Astrocyte of the cerebellum (primary cell): ENCODE measurements around the gene ZFAND3.

Source experiments
- DNase-seq: peaks from one replicate; pipeline ENCODE4 v3.0.0-alpha.2; 2011; ENCODE audit warnings: low read depth
- H3K4me3 ChIP-seq: 2 replicates; pipeline ENCODE4 v1.5.1; 2011; ENCODE audit warnings: mild to moderate bottlenecking, low read depth, low read length, moderate library complexity
- in situ Hi-C: cut with HindIII; loops from 2 replicates; pipeline ENCODE4 v1.10.0; 2017; ENCODE audit warnings: low sequenced_read_pairs
- TF ChIP-seq, protein P1 (sequence below): IDR thresholded peaks from 2 replicates; pipeline ENCODE4 v1.5.1; 2012; ENCODE audit warnings: low read length, low read depth, moderate library complexity, mild to moderate bottlenecking; ENCODE audit errors: missing control alignments

Gene ZFAND3

DNA sequence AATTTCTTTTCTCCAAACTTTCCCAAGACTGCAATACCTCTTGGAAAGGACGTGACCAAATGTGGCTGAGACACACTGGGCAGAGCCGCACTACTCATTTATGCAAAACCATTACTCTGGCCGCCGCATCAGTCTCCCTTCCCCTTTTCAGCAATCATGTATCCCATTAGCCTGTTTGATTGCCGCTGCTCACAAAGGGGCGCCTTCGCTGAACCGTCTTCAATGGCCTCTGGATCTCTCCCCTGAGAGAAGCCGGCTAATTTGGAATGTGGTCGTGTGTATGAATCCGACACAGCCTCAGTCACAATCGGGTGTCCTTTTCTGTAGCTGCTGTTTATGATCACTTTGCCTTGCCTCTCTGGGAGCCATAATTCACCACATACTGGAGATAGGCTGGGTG is 361.1 kb downstream of the ZFAND3 start:
- TF ChIP-seq, protein P1, sequence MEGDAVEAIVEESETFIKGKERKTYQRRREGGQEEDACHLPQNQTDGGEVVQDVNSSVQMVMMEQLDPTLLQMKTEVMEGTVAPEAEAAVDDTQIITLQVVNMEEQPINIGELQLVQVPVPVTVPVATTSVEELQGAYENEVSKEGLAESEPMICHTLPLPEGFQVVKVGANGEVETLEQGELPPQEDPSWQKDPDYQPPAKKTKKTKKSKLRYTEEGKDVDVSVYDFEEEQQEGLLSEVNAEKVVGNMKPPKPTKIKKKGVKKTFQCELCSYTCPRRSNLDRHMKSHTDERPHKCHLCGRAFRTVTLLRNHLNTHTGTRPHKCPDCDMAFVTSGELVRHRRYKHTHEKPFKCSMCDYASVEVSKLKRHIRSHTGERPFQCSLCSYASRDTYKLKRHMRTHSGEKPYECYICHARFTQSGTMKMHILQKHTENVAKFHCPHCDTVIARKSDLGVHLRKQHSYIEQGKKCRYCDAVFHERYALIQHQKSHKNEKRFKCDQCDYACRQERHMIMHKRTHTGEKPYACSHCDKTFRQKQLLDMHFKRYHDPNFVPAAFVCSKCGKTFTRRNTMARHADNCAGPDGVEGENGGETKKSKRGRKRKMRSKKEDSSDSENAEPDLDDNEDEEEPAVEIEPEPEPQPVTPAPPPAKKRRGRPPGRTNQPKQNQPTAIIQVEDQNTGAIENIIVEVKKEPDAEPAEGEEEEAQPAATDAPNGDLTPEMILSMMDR, result no peak
- no peak for DNase-seq
- H3K4me3 ChIP-seq, result no peak overlapping the region
- in situ Hi-C loops, result no loop called here

DNA sequence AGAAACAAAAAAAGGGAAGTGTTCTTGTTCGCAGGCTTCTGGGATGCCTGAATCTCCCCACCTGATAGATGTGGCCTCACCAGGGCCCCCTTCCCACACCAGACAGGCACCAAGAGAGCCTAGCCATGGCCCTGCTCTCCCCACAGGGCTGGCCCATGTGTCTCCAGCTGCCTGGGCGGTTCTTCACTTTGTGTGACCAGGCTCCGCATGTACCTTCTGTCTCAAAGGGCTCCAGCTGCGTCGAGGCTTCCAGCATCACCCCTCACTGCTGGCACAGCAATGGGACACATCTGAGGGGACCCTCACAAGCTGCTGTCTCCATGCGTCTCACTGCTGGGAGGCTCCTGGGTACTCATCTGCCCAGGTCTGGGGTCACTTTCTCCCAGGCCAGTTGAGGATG is 362.9 kb downstream of the ZFAND3 start:
- no peak for DNase-seq
- in situ Hi-C loops, result no loop called here
- no peak overlapping the region for H3K4me3 ChIP-seq
- TF ChIP-seq, protein P1, result no peak

DNA sequence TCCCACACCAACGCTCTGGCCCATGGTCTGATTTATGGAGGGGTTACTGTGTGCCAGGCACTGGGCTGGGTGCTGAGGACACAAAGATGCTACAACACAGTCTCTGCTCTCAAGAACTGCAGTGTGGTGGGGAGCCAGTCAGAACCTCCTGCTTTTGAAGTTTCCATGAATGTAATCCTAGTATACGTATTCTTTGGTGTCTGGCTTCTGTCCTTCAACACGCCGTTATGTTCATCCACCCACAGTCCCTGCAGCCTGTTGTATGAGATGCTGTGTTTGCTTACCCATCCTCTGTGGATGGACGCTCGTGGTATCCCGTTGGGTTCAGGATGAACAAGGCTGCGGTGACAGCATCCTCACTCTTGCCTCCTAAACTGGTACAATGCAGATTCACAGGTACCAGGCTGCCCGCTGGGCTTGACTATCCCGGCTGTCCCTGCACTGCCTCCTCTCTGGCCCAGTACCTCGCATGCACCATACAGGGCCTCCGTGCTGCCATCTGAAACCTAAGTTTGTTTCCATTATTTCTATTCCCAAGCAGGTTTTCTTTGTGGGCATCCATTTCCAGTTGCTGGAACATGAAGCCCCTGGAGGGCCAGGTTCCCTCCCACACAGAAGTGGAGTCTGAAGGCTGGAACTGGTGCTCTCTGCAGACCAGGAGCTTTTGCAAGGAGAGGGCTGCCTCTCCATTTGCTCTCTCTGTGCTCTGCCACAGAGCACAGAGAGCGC is 364.5 kb downstream of the ZFAND3 start:
- in situ Hi-C loops, result no loop called here
- no peak overlapping the region for H3K4me3 ChIP-seq
- TF ChIP-seq, protein P1, result no peak
- DNase-seq, result no peak

DNA sequence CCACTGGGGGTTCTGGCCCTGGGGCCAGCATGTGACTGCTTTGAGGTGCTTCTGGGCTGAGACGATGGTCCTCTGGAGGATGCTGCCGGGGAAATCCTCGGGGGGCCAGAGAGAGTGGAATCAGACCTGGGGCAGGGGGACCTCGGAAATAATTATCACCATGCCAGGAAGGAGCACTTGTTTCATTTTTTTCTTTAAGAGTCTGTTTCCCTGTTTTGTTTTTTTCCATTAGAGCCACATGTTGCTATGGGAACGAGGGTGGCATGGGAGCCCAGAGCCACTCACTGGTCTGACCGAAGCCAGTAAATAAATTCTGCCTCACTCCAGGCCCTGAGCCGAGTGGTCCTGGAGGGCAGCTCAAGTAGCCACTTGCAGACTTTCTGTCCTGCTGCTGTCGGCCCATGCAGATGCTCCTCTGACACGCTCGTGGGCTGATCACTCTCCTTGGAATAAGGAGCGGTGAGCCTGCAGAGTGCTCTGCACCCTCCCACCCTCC is 365.1 kb downstream of the ZFAND3 start:
- in situ Hi-C loops, result loop anchor here (5.0 kb wide), 1 partner anchor 32 kb away; no protein-coding TSS in a partner anchor
- no peak for DNase-seq
- H3K4me3 ChIP-seq, result no peak overlapping the region
- TF ChIP-seq, protein P1, result no peak

DNA sequence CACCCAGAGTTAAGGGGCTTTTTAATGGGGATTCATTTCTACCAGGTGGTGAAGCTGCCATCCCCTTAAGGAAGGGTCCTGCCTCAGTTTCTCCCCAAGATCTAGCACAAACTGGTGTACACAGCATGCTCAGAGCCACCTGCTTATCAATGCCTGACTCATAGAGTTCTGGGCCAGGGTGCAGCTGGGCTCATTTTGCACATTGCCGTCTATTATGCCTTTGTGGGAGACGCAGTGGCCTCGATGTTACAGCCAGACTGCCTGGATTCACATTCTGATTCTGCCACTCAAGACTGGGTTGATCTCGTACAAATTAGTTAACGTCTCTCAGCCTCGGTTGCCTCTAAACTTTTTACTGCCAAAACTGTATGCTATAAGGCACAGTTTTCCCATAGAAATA is 365.7 kb downstream of the ZFAND3 start:
- in situ Hi-C loops, result loop anchor here (5.0 kb wide), 1 partner anchor 33 kb away; no protein-coding TSS in a partner anchor
- no peak overlapping the region for H3K4me3 ChIP-seq
- TF ChIP-seq, protein P1, result no peak
- DNase-seq, result no peak

DNA sequence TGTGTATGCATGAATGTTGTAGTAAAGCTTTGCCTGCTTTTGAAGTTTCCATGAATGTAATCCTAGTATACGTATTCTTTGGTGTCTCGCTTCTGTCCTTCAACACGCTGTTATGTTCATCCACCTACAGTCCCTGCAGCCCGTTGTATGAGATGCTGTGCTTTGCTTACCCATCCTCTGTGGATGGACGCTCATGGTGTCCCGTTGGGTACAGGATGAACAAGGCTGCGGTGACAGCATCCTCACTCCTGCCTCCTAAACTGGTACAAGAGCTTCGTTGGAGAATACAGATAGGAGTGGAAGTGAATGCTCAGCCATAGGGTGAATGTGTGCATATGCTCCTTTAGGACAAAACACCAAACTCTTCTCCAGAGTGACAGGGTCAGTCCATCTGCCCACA is 366.2 kb downstream of the ZFAND3 start:
- H3K4me3 ChIP-seq, result no peak overlapping the region
- in situ Hi-C loops, result loop anchor here (5.0 kb wide), 1 partner anchor 33 kb away; no protein-coding TSS in a partner anchor
- TF ChIP-seq, protein P1, result no peak
- DNase-seq, result no peak
